ENCODE results near the gene IL15. TPM values are rescaled to one million over a fixed set of nuclear protein-coding genes. Genes with fewer than 3 reads are reported as not detected.
"Not testable (repeated sequence)": the region's sequence is repeated elsewhere in the genome, so short reads cannot be mapped to it uniquely, and the experiment has no call there.

The IL15 gene
- 0.87 and 1.2 TPM in 2 replicates for total RNA-seq

GRCh38 chr4:141636082-141636770 lies at the start of gene IL15:
Gene IL15, plus strand, starts transcription at chr4:141636583. Its CDS starts 82,882 bp downstream, at chr4:141719465.
- peak; percentile 50 to 77 for DNase-seq (ENCODE audit: low read depth in 2 of 2)

- no peak for DNase-seq (ENCODE audit: low read depth in 2 of 2)
These were observed 48.5 kb upstream of the IL15 start for GRCh38 chr4:141587897-141588296.

- DNase-seq (ENCODE audit: low read depth in 2 of 2): no peak
These were observed 40.9 kb upstream of the IL15 start for GRCh38 chr4:141595531-141595930.

GRCh38 chr4:141599853-141600252 lies 36.5 kb upstream of the IL15 start:
- DNase-seq (ENCODE audit: low read depth in 2 of 2): no peak

GRCh38 chr4:141604683-141605082 lies 31.7 kb upstream of the IL15 start:
- DNase-seq (ENCODE audit: low read depth in 2 of 2): not testable (repeated sequence)

GRCh38 chr4:141605425-141605856 lies 30.9 kb upstream of the IL15 start:
- no peak for DNase-seq (ENCODE audit: low read depth in 2 of 2)

GRCh38 chr4:141609243-141609642 lies 27.1 kb upstream of the IL15 start:
- DNase-seq (ENCODE audit: low read depth in 2 of 2): peak in 1 of 2 donors; percentile 1

- DNase-seq (ENCODE audit: low read depth in 2 of 2): no peak
These were observed 26.0 kb upstream of the IL15 start for GRCh38 chr4:141610365-141610764.

- peak; percentile 24 to 78 for DNase-seq (ENCODE audit: low read depth in 2 of 2)
These were observed 21.4 kb upstream of the IL15 start for GRCh38 chr4:141614878-141615586.

- DNase-seq (ENCODE audit: low read depth in 2 of 2): not testable (repeated sequence)
These were observed 20.8 kb upstream of the IL15 start for GRCh38 chr4:141615587-141615918.

- no peak for DNase-seq (ENCODE audit: low read depth in 2 of 2)
These were observed 15.7 kb upstream of the IL15 start for GRCh38 chr4:141620715-141621114.

GRCh38 chr4:141625023-141625422 lies 11.4 kb upstream of the IL15 start:
- no peak for DNase-seq (ENCODE audit: low read depth in 2 of 2)

- no peak for DNase-seq (ENCODE audit: low read depth in 2 of 2)
These were observed 5.5 kb upstream of the IL15 start for GRCh38 chr4:141630854-141631253.

- DNase-seq (ENCODE audit: low read depth in 2 of 2): peak in 1 of 2 donors; percentile 49
These were observed 674 bp upstream of the IL15 start for GRCh38 chr4:141635736-141636081.

GRCh38 chr4:141636771-141637460 lies 533 bp downstream of the IL15 start:
- peak; percentile 49 to 72 for DNase-seq (ENCODE audit: low read depth in 2 of 2)

- DNase-seq (ENCODE audit: low read depth in 2 of 2): no peak
These were observed 1.2 kb downstream of the IL15 start for GRCh38 chr4:141637565-141637964.

GRCh38 chr4:141638230-141638629 lies 1.8 kb downstream of the IL15 start:
- DNase-seq (ENCODE audit: low read depth in 2 of 2): peak in 1 of 2 donors; percentile 34

- DNase-seq (ENCODE audit: low read depth in 2 of 2): no peak
These were observed 4.3 kb downstream of the IL15 start for GRCh38 chr4:141640696-141641095.

- DNase-seq (ENCODE audit: low read depth in 2 of 2): no peak
These were observed 5.7 kb downstream of the IL15 start for GRCh38 chr4:141642063-141642462.

GRCh38 chr4:141642711-141643110 lies 6.3 kb downstream of the IL15 start:
- no peak for DNase-seq (ENCODE audit: low read depth in 2 of 2)

- DNase-seq (ENCODE audit: low read depth in 2 of 2): peak in 1 of 2 donors; percentile 71
These were observed 7.2 kb downstream of the IL15 start for GRCh38 chr4:141643557-141643956.

GRCh38 chr4:141645611-141646340 lies 9.4 kb downstream of the IL15 start:
- DNase-seq (ENCODE audit: low read depth in 2 of 2): peak in 1 of 2 donors; percentile 65

Data from lung microvascular endothelial cell (primary cell).